ENCODE data around the gene OGFR. TPM values are rescaled to one million over a fixed set of nuclear protein-coding genes. Genes with fewer than 3 reads are reported as not detected.

The OGFR gene
- total RNA-seq, 4 donors from 2014 or later = 32.1 to 54.1 (median 42.5) TPM

DNA sequence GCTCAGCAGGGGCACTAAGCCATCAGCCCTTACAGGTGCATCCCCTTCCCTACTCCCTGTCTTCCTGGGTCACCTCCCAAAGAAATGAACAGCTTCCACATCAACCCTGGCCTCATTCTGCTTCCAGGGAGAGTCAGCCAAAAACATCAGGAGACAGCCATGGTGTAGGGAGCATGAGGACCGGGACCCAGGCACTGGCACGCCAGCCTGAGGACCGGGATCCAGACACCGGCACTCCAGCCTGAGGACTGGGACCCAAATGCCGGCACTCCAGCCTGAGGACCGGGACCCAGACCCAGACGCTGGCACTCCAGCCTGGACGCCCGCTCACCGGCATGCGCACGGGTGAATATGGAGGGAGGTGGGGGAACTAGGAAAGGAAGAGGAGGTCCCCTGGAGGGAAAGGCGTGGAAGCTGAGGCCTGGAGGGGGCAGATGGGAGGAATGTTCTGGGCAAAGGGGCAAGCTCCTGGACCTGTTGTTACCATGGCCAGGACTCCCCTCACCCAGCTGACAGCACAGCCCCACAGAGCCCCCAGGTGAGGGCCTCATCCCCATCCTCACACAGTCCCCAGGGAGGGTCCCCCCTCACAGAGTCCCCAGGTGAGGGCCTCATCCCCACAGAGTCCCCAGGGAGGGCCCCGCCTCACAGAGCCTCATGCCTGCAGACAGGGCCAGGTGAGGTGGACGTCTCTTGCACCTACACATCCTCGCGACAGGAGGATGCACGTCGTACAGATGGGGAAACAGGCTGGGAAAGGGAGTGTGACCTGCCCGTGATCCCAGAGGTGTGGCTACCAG, 34.3 kb upstream of the OGFR start:
- WGBS = 98% methylated on average over 10 of the region's 20 CpGs
- no peak for TF ChIP-seq EP300 (IDR thresholded peaks at IDR 0.05)
- TF ChIP-seq POLR2AphosphoS5 (IDR thresholded peaks at IDR 0.05) = no peak
- no peak for TF ChIP-seq POLR2A (IDR thresholded peaks at IDR 0.05)
- TF ChIP-seq, protein P1, sequence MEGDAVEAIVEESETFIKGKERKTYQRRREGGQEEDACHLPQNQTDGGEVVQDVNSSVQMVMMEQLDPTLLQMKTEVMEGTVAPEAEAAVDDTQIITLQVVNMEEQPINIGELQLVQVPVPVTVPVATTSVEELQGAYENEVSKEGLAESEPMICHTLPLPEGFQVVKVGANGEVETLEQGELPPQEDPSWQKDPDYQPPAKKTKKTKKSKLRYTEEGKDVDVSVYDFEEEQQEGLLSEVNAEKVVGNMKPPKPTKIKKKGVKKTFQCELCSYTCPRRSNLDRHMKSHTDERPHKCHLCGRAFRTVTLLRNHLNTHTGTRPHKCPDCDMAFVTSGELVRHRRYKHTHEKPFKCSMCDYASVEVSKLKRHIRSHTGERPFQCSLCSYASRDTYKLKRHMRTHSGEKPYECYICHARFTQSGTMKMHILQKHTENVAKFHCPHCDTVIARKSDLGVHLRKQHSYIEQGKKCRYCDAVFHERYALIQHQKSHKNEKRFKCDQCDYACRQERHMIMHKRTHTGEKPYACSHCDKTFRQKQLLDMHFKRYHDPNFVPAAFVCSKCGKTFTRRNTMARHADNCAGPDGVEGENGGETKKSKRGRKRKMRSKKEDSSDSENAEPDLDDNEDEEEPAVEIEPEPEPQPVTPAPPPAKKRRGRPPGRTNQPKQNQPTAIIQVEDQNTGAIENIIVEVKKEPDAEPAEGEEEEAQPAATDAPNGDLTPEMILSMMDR (IDR thresholded peaks at IDR 0.05) = no peak
- Histone ChIP-seq H3K36me3 (no peaks in the 10 kb centered on the region), H3K9me3 (no peaks in the 10 kb centered on the region), H3K27ac (no peak overlapping the region), H3K4me1 (peaks cover 34% of the 10 kb centered on the region), H3K27me3 (peaks cover 46% of the 10 kb centered on the region), H3K4me3 (no peak overlapping the region)
- no peak for DNase-seq (ENCODE audit: low spot score in 2 of 2)

DNA sequence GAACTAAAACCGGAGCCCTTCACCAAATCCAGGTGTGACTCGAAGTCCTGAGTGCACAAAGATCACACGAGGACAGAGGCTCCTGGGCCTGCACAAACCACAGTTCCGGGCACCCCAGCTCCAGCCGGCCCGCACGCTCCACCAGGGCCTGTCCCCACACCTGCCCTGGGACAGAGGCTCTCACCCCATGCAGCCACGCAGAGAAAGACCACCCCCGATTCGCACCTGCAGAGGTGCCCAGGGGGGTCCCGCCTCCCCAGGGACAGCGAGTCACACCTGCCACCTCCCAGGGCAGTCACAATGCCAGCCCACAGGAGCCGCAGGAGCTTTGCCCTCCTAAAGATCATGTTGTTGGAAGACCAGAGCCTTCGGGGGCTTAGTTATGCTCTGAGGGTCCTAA, 33.7 kb upstream of the OGFR start:
- WGBS = 75% methylated on average over 13 of the region's 14 CpGs
- Histone ChIP-seq H3K27me3 (peaks cover 40% of the 10 kb centered on the region), H3K4me3 (no peak overlapping the region), H3K27ac (no peak overlapping the region), H3K4me1 (peaks cover 34% of the 10 kb centered on the region), H3K9me3 (no peaks in the 10 kb centered on the region), H3K36me3 (no peaks in the 10 kb centered on the region)
- TF ChIP-seq POLR2AphosphoS5 (IDR thresholded peaks at IDR 0.05) (no peak), POLR2A (IDR thresholded peaks at IDR 0.05) (no peak), EP300 (IDR thresholded peaks at IDR 0.05) (no peak)
- TF ChIP-seq, protein P1 (IDR thresholded peaks at IDR 0.05) = no peak
- no peak for DNase-seq (ENCODE audit: low spot score in 2 of 2)

DNA sequence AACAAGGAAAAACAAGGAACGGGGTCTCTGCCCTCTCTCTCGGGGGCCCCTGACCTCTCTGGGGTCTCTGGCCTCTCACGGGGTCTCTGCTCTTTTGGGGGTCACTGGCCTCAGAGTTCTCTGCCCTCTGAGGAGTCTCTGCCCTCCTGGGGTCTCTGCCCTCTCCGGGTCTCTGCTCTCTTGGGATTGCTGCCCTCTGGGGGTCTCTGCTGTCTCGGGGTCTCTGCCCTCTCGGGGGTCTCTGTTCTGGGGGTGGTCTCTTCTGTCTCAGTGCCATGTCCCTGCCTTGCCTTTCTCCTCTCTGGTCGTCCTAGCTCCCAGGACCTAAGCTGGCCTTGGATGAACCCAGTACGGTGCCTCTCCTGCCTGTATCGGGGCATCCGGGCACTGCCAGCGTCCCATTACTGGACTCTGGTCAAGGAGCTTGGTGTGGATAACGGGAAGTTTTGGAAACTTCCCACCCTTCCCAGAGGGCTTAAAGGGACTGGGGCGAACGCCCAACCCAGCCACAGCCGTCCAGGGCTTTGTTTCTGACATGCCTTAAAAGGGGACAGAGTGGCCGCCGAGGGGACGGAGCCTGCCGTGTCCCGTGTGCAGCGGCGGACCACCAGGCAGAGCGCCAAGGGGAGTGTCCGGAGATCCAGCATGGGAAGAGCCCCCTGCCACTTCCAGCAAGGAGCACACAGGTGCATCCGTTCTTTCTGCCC, 33.1 kb upstream of the OGFR start:
- Histone ChIP-seq H3K27ac (no peak overlapping the region), H3K36me3 (no peaks in the 10 kb centered on the region), H3K4me1 (peaks cover 34% of the 10 kb centered on the region), H3K4me3 (no peak overlapping the region), H3K27me3 (peaks cover 34% of the 10 kb centered on the region), H3K9me3 (no peaks in the 10 kb centered on the region)
- TF ChIP-seq EP300 (IDR thresholded peaks at IDR 0.05) = no peak
- TF ChIP-seq, protein P1 (IDR thresholded peaks at IDR 0.05) = no peak
- TF ChIP-seq POLR2AphosphoS5 (IDR thresholded peaks at IDR 0.05) = no peak
- no peak for TF ChIP-seq POLR2A (IDR thresholded peaks at IDR 0.05)
- 75% methylated on average over 18 of the region's 25 CpGs for WGBS
- DNase-seq (ENCODE audit: low spot score in 2 of 2) = no peak

DNA sequence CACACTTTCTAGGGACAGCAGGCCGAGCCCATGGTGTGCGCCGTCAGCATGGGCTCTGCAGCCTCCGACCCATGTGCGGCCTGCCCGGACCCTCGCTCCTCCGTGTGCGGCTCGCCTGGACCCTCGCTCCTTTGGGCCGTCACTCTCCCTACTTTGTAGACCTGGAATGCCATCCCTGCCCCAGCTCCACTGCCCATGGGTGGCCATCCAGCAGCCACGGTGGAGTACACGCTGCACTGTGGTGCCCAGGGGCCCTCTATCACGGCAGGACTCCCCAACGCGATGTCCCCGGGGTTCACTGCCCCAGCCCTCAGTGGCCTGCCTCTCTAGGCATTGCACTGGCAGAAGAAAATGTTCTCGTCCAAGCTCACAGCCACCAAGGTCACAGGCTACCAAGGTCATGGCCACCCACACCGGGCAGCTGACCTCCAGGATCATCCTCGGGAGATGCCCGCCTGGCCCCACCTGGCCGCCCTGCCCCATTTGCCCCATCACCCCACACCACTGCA, 32.5 kb upstream of the OGFR start:
- no peak for DNase-seq (ENCODE audit: low spot score in 2 of 2)
- no peak for TF ChIP-seq POLR2A (IDR thresholded peaks at IDR 0.05)
- TF ChIP-seq, protein P1 (IDR thresholded peaks at IDR 0.05) = no peak
- TF ChIP-seq EP300 (IDR thresholded peaks at IDR 0.05) = no peak
- TF ChIP-seq POLR2AphosphoS5 (IDR thresholded peaks at IDR 0.05) = no peak
- Histone ChIP-seq H3K27me3 (peaks cover 28% of the 10 kb centered on the region), H3K36me3 (no peaks in the 10 kb centered on the region), H3K4me1 (peaks cover 34% of the 10 kb centered on the region), H3K4me3 (no peak overlapping the region), H3K27ac (no peak overlapping the region), H3K9me3 (no peaks in the 10 kb centered on the region)
- 93% methylated on average over 23 of the region's 23 CpGs for WGBS

DNA sequence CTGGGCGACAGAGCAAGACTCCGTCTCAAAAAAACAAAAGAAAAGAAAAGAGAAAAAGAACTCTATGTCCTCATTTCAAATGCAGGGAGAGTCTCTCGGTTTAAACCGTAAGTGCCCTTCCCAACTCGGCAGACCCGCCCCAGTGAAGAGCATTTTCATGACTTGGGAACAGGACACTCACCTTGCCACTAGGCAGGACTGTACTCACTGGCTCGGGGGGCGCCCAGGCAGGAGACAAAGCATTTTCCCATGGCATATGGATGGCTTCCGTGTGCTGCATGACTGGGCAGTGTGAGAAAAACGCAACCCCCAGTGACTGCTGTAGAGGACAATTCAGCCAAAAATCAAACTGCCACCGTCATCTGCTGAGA, 32.0 kb upstream of the OGFR start:
- TF ChIP-seq POLR2A (IDR thresholded peaks at IDR 0.05) = no peak
- TF ChIP-seq, protein P1 (IDR thresholded peaks at IDR 0.05) = no peak
- TF ChIP-seq EP300 (IDR thresholded peaks at IDR 0.05) = no peak
- no peak for TF ChIP-seq POLR2AphosphoS5 (IDR thresholded peaks at IDR 0.05)
- 37% methylated on average over 8 of the region's 11 CpGs for WGBS

More for the DNA sequence above, 32.0 kb upstream of the OGFR start:
- Histone ChIP-seq H3K9me3 (no peaks in the 10 kb centered on the region), H3K27me3 (peaks cover 26% of the 10 kb centered on the region), H3K4me1 (peaks cover 34% of the 10 kb centered on the region), H3K4me3 (no peak overlapping the region), H3K36me3 (no peaks in the 10 kb centered on the region), H3K27ac (no peak overlapping the region)
- DNase-seq (ENCODE audit: low spot score in 2 of 2) = no peak
